NCI-H446 (cell line): ENCODE measurements around the gene HADHA.

Experiments
- DNase-seq, 2 experiments: peaks; one replicate each; lab custom pipeline; 2025; lab: John Stamatoyannopoulos, UW

HADHA gene

GRCh38 chr2:26245231-26245732 lies 850 bp upstream of the HADHA start:
- no peak for DNase-seq

- peak in 1 of 2 experiments; percentile 18 for DNase-seq
Observed at GRCh38 chr2:26243470-26244308, 743 bp downstream of the HADHA start.

GRCh38 chr2:26241928-26242436 lies 2.5 kb downstream of the HADHA start:
- DNase-seq = no peak

- peak in 1 of 2 experiments; percentile 22 for DNase-seq
Observed at GRCh38 chr2:26238311-26238958, 6.0 kb downstream of the HADHA start.

- no peak for DNase-seq
Observed at GRCh38 chr2:26237868-26238267, 6.6 kb downstream of the HADHA start.

GRCh38 chr2:26235089-26235488 lies 9.3 kb downstream of the HADHA start:
- no peak for DNase-seq

- no peak for DNase-seq
Observed at GRCh38 chr2:26230806-26231205, 13.6 kb downstream of the HADHA start.

GRCh38 chr2:26229595-26229994 lies 14.8 kb downstream of the HADHA start:
- no peak for DNase-seq

GRCh38 chr2:26224095-26224494 lies 20.3 kb downstream of the HADHA start:
- DNase-seq = no peak

GRCh38 chr2:26223018-26223417 lies 21.4 kb downstream of the HADHA start:
- DNase-seq = peak in 1 of 2 experiments; percentile 59

GRCh38 chr2:26217720-26218119 lies 26.7 kb downstream of the HADHA start:
- DNase-seq = no peak

- no peak for DNase-seq
Observed at GRCh38 chr2:26216587-26216986, 27.8 kb downstream of the HADHA start.

GRCh38 chr2:26215833-26216232 lies 28.6 kb downstream of the HADHA start:
- no peak for DNase-seq

- no peak for DNase-seq
Observed at GRCh38 chr2:26214759-26215158, 29.7 kb downstream of the HADHA start.

GRCh38 chr2:26212011-26212410 lies 32.4 kb downstream of the HADHA start:
- DNase-seq = no peak

- no peak for DNase-seq
Observed at GRCh38 chr2:26203906-26204305, 40.5 kb downstream of the HADHA start.

GRCh38 chr2:26202981-26203490 lies 41.4 kb downstream of the HADHA start:
- no peak for DNase-seq

GRCh38 chr2:26197516-26197915 lies 46.9 kb downstream of the HADHA start:
- no peak for DNase-seq

GRCh38 chr2:26196683-26197418 lies 47.6 kb downstream of the HADHA start:
- no peak for DNase-seq

GRCh38 chr2:26195040-26195984 lies 49.1 kb downstream of the HADHA start:
- DNase-seq = no peak
